Tibial nerve (tissue), 4 donors: Measurements from ENCODE around the gene RARB. TPM values are rescaled to one million over a fixed set of nuclear protein-coding genes. Genes with fewer than 3 reads are reported as not detected.

ENCODE experiments used
- DNase-seq, 2 donors: peaks; one replicate each; pipeline ENCODE4 v3.0.0-alpha.2; 2019; ENCODE audit warnings: low spot score in 2 of 2
- H3K27ac ChIP-seq, 4 donors: fragments of 200-600 bp; sonication (generic) in 3 of 4; one replicate each; pipeline ENCODE4 v1.5.1; 2017 to 2019; ENCODE audit warnings: mild to moderate bottlenecking in 1 of 4
- H3K27me3 ChIP-seq, 2 donors: fragments of 200-600 bp; sonication (generic) in 1 of 2; one replicate each; pipeline versions ENCODE4 v1.5.1 to v1.6.0; 2017 to 2019
- H3K36me3 ChIP-seq, 3 donors: fragments of 200-600 bp; sonication (generic); one replicate each; pipeline ENCODE4 v1.5.1; 2018 to 2019
- H3K4me1 ChIP-seq, 4 donors: fragments of 200-600 bp; sonication (generic) in 3 of 4; one replicate each; pipeline ENCODE4 v1.5.1; 2017 to 2019
- H3K4me3 ChIP-seq, 4 donors: fragments of 200-600 bp; sonication (generic) in 3 of 4; one replicate each; pipeline ENCODE4 v1.5.1; 2017 to 2019; ENCODE audit warnings: mild to moderate bottlenecking in 1 of 4, moderate library complexity in 1 of 4
- H3K9me3 ChIP-seq, 4 donors: fragments of 200-600 bp; sonication (generic) in 3 of 4; one replicate each; pipeline ENCODE4 v1.5.1; 2017 to 2019
- CTCF ChIP-seq, 5 experiments: fragments of 200-600 bp in 3 of 5; fragments of 450-650 bp in 2 of 5; sonication (generic) in 3 of 5; IDR thresholded peaks; one replicate each; pipeline ENCODE4 v1.5.1; 2016 to 2019; ENCODE audit warnings: antibody characterized with exemption in 5 of 5, mild to moderate bottlenecking in 3 of 5, moderate library complexity in 2 of 5
- EP300 ChIP-seq, 2 donors: sonication (generic); formaldehyde crosslinking; IDR thresholded peaks; one replicate each; pipeline ENCODE4 v1.6.1; 2017; ENCODE audit warnings: antibody characterized with exemption in 2 of 2, mild to moderate bottlenecking in 1 of 2
- POLR2A ChIP-seq, 2 donors: fragments of 450-650 bp; IDR thresholded peaks; one replicate each; pipeline ENCODE4 v1.6.1; 2017; ENCODE audit warnings: antibody characterized with exemption in 2 of 2, mild to moderate bottlenecking in 2 of 2, moderate library complexity in 2 of 2
- WGBS, 2 donors: methylation state at CpG; one replicate each; pipeline ENCODE4 v1.1.5; 2018; 5-methylcytosine and 5-hydroxymethylcytosine counted together
- total RNA-seq, 4 donors: library from RNA; depleted of rRNA; stranded (reverse); fragments of >200 nt; gene quantifications; one replicate each; pipeline ENCODE4 v1.1.0, GENCODE V29; 2016

RARB gene
- total RNA-seq, 4 donors from 2014 or later, result 9.3 to 22.6 (median 15.1) TPM

DNA sequence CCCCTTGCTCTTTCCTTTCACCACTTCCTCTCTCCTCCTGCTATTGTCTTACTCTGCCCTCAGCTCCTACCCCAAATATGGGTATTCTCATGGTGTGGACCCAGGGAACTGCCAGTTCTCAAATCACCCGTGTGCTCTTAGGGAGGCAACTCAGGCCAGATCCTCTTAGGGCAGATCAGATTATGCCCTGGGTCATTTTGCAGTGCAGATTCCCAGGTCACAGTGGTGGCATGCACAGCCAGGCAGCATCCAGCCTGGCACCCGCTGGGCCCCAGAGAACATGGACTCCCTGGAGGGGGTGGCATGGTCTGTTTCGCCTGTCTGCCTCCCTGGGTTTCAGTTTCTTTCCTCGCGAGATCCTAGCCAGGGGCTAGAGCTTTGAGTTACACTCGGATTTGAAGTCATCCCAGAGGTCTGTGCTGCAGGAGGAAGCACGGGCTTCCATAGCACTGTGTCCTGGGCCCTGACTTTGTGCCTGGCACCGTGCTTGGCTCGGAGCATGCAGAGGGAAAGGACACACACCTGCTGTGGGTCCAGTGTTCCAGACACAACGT lies 140.5 kb downstream of the RARB start:
- H3K4me1 ChIP-seq, result peaks cover 0 to 9% (median 0%) of the 10 kb centered on the region in 4 donors
- H3K9me3 ChIP-seq, result no peaks in the 10 kb centered on the region
- peaks cover 0 to 25% (median 0%) of the 10 kb centered on the region in 3 donors for H3K36me3 ChIP-seq
- 85 to 87% methylated on average over 10 of the region's 10 CpGs for WGBS, 2 donors
- DNase-seq, result no peak
- H3K27ac ChIP-seq, result no peak overlapping the region
- TF ChIP-seq EP300 (IDR thresholded peaks at IDR 0.05) (no peak), CTCF (IDR thresholded peaks at IDR 0.05) (no peak), POLR2A (IDR thresholded peaks at IDR 0.05) (no peak)
- H3K4me3 ChIP-seq, result no peak overlapping the region
- no peaks in the 10 kb centered on the region for H3K27me3 ChIP-seq

DNA sequence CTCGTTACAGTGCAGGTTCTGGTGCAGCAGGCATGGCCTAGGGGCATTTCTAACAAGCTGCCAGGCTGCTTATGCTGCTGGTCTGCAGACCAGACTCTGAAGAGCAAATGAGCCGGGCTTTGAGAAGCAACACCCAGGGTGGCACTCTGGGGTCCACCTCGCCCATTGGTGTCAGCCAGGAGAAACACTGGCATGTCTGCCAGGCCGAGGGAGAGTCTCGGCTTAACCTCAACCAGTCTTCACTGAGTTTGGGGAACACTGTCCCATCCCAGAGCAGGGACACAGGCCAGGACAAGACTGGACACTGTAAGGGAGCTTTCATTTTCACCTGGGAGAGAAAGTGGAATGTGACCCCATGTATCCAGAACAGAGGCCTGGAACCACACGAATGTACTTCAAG lies 143.2 kb downstream of the RARB start:
- H3K9me3 ChIP-seq, result no peaks in the 10 kb centered on the region

DNA sequence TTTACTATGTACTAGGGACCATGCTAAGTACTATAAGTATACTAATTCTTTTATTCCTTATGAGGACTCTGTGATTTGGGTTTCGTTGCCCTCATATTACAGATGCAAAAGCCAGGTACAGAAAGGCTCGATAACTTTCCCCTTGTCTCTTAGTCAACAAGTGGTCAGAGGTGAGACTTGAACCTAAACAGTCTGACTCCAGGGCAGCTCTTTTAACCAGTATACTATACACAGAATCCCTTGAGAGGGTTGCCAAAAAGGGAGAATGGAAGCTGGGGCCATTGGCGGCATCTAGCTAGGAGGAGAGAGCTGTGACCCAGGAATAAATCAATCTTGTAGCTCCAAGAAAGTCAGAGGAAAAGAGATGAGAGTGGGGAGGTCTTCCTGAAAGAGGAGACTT lies 144.3 kb downstream of the RARB start:
- peaks cover 0 to 51% (median 0%) of the 10 kb centered on the region in 3 donors for H3K36me3 ChIP-seq
- no peaks in the 10 kb centered on the region for H3K27me3 ChIP-seq
- no peak overlapping the region for H3K4me3 ChIP-seq
- TF ChIP-seq EP300 (IDR thresholded peaks at IDR 0.05) (no peak), CTCF (IDR thresholded peaks at IDR 0.05) (no peak), POLR2A (IDR thresholded peaks at IDR 0.05) (no peak)
- no peak for DNase-seq
- H3K4me1 ChIP-seq, result peaks cover 0 to 11% (median 0%) of the 10 kb centered on the region in 4 donors
- no peak overlapping the region for H3K27ac ChIP-seq
- no peaks in the 10 kb centered on the region for H3K9me3 ChIP-seq
- WGBS, 2 donors, result 94 to 96% methylated on average over 3 of the region's 3 CpGs

More for the DNA sequence above, 143.2 kb downstream of the RARB start:
- 86 to 91% methylated on average over 6 of the region's 6 CpGs for WGBS, 2 donors
- no peak for TF ChIP-seq EP300 (IDR thresholded peaks at IDR 0.05)
- no peak for TF ChIP-seq CTCF (IDR thresholded peaks at IDR 0.05)
- no peak for TF ChIP-seq POLR2A (IDR thresholded peaks at IDR 0.05)
- Histone ChIP-seq H3K36me3 (peaks cover 0 to 48% (median 0%) of the 10 kb centered on the region in 3 donors), H3K4me3 (no peak overlapping the region), H3K27ac (no peak overlapping the region), H3K4me1 (peaks cover 0 to 11% (median 0%) of the 10 kb centered on the region in 4 donors), H3K27me3 (no peaks in the 10 kb centered on the region)
- no peak for DNase-seq

DNA sequence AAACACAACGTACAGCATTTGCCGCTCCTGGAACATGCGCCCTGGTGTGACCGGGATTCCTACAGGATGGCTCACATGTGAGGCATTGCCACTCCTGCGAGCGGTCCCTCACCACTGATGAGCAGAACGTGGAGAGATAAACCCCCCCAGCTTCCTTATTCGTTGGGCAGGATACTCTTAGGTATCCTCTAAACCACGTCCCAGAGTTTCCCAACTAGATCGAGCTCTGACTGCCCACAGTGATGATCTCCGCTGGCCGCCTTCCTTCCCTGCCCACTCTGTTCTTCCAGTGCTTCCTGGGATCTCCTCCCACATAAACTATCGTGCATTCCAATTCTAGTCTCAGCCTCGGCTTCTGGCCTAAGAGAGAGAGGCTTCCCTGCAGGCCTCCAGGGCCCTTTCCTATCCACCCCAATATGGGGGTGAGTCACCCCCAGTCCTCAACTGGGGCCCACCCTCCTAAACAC lies 144.9 kb downstream of the RARB start:
- DNase-seq, result no peak
- Histone ChIP-seq H3K27ac (peak overlapping the region in 2 of 4 donors; percentile 22 to 56), H3K36me3 (peaks cover 0 to 55% (median 0%) of the 10 kb centered on the region in 3 donors)

More for the DNA sequence above, 144.9 kb downstream of the RARB start:
- Histone ChIP-seq H3K4me3 (no peak overlapping the region), H3K4me1 (peaks cover 0 to 11% (median 0%) of the 10 kb centered on the region in 4 donors), H3K27me3 (no peaks in the 10 kb centered on the region), H3K9me3 (no peaks in the 10 kb centered on the region)
- 59 to 67% methylated on average over 14 of the region's 14 CpGs for WGBS, 2 donors
- TF ChIP-seq EP300 (IDR thresholded peaks at IDR 0.05), result no peak
- TF ChIP-seq CTCF (IDR thresholded peaks at IDR 0.05), result no peak
- TF ChIP-seq POLR2A (IDR thresholded peaks at IDR 0.05), result no peak
